ENCODE results near the gene LHFPL6.
A peak's percentile ranks its signal among the peaks of the same experiment; 100 is the strongest.

The LHFPL6 gene

DNA sequence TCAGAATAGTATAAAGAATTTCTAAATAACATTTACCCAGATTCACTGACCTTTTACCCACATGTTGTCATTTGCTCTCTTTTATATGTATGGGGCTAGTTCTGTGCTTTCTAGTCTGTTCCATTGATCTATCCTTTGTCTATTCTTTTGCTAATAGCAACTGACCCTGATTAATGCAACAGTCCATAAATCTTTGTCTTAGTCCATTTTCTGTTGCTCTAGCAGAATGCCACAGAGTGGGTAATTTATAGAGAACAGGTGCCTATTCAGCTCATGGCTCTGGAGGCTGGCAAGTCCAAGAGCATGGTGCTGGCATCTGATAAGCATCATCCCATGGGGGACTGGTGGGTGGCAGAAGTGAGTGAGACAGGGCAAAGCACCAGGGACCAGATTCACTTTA, 52.1 kb downstream of the LHFPL6 start:
- TF ChIP-seq, protein P1, sequence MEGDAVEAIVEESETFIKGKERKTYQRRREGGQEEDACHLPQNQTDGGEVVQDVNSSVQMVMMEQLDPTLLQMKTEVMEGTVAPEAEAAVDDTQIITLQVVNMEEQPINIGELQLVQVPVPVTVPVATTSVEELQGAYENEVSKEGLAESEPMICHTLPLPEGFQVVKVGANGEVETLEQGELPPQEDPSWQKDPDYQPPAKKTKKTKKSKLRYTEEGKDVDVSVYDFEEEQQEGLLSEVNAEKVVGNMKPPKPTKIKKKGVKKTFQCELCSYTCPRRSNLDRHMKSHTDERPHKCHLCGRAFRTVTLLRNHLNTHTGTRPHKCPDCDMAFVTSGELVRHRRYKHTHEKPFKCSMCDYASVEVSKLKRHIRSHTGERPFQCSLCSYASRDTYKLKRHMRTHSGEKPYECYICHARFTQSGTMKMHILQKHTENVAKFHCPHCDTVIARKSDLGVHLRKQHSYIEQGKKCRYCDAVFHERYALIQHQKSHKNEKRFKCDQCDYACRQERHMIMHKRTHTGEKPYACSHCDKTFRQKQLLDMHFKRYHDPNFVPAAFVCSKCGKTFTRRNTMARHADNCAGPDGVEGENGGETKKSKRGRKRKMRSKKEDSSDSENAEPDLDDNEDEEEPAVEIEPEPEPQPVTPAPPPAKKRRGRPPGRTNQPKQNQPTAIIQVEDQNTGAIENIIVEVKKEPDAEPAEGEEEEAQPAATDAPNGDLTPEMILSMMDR (IDR thresholded peaks at IDR 0.05; ENCODE audit: low read depth, low read length, missing control alignments), result no peak
- H3K4me3 ChIP-seq (replicated peaks; ENCODE audit: low read depth, low read length), result no peak overlapping the region
- DNase-seq (ENCODE audit: extremely low read depth, low read depth), result no peak

DNA sequence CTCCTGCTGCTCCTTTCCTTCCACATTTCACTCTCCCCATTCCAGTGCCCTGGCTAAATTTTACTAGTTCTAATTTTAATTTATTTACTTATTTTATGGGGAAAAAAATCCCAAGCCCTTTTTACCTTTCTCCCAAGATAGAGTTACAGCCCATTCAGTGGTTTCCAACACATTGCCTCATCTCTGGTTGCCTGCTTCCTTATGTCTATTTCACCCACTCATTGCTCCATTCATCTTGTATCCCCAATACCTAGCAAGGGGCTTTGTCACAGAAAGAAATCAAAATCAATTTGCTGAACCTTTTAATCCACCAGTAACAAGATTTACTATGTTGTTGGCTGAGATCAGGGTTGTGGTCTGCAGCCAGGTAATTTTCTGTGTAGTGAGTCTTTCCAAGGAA, 55.9 kb downstream of the LHFPL6 start:
- TF ChIP-seq, protein P1 (IDR thresholded peaks at IDR 0.05; ENCODE audit: low read depth, low read length, missing control alignments), result no peak
- DNase-seq (ENCODE audit: extremely low read depth, low read depth), result no peak

DNA sequence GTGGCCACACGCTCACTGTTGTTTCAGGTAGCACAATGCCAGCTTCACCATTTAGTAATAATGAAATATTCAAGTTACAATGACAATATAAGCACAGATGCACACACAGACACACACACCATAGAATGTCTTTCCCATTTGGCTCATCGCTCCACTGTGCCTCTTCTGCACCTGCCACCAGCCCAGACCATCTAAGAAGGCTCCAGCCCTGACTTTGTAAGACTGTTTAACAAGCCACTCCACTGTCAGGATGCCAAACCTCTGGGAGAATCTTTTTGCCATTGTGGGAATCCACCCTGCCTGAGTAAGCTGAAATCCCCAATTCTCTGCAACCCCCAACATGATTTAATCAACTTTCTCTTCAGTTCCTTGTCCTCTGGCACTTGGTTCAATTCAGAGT, 60.6 kb downstream of the LHFPL6 start:
- DNase-seq (ENCODE audit: extremely low read depth, low read depth), result no peak
- H3K4me3 ChIP-seq (replicated peaks; ENCODE audit: low read depth, low read length), result no peak overlapping the region
- TF ChIP-seq, protein P1 (IDR thresholded peaks at IDR 0.05; ENCODE audit: low read depth, low read length, missing control alignments), result no peak

More for the DNA sequence above, 55.9 kb downstream of the LHFPL6 start:
- H3K4me3 ChIP-seq (replicated peaks; ENCODE audit: low read depth, low read length), result no peak overlapping the region

DNA sequence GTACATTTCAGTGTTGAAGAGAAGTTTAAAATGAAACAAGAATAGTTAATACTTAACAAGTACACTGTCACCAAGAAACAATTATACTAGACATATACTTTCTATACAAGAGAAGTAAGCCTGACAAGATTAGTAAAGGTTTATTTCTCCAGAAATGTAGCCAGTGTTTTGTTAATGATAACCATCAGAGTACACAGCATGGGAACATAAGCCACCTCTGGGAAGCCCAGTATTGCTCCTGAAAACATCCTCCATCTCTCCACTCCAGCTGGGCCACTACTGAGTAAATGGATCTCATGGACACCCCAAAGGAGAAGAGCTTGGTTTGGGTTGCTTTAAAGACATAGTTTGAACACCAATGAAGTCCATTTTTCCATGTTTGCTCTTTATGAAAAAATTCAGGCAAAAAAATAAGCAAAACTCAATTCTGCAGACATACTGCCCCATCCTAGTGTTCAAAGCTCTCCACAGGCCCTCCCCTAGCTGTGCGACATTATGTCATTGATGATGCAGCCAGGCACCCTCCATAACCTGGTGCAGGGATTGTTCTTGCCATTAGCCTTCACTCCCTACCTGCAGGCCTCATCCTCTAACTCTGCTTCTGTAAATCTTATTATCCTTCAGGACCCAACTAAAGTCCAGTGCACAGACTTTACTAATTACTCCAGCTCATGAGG, 61.9 kb downstream of the LHFPL6 start:
- TF ChIP-seq, protein P1 (IDR thresholded peaks at IDR 0.05; ENCODE audit: low read depth, low read length, missing control alignments), result no peak
- H3K4me3 ChIP-seq (replicated peaks; ENCODE audit: low read depth, low read length), result no peak overlapping the region
- no peak for DNase-seq (ENCODE audit: extremely low read depth, low read depth)

DNA sequence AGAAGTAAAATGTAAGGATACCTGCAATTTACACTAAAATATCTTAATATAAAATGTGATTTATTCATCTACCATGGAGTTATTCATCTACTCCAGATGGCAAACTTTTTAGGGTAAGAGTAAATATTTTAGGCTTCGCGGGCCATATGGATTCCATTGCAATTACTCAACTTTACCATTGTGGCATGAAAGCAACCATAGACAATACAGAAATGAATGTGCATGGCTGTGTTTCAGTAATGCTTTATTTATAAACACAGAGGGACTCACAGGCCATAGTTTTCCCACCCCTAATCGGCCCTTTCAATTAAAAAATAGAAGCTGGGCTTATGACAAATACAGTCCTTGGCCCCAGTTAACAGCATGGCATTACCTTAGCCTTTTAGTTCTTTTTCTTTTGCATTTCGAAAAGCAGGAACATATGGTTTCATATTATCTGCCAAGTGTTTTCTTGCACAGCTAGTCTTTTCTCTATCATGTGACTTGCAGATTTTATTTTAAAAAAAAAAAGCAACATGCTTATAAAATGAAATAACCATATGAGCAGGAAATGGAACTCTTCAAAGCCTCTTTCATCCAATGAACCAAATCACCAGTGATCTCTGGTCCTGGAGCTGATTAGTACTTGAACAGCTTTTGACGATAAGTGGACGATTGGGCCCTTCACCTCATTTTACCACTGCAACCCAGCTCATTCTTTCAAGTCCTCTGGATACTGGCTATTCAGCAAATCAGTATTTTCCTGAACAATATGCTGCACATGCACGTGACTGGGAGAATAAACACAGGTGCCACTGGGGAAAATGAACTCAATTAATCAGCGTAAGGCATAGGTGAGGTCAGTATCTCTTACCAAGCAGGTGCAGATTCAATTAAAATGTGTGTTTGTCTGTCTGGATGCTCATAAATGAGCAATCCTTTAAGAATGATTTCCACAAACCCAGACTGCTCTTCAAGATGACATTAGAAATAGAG, 63.9 kb downstream of the LHFPL6 start:
- peak; percentile 48 for DNase-seq (ENCODE audit: extremely low read depth, low read depth)
- TF ChIP-seq, protein P1 (IDR thresholded peaks at IDR 0.05; ENCODE audit: low read depth, low read length, missing control alignments), result no peak
- H3K4me3 ChIP-seq (replicated peaks; ENCODE audit: low read depth, low read length), result no peak overlapping the region

GRCh38 chr13:39536906-39537305, 66.1 kb downstream of the LHFPL6 start:
- no peak overlapping the region for H3K4me3 ChIP-seq (replicated peaks; ENCODE audit: low read depth, low read length)
- DNase-seq (ENCODE audit: extremely low read depth, low read depth), result no peak
- TF ChIP-seq, protein P1 (IDR thresholded peaks at IDR 0.05; ENCODE audit: low read depth, low read length, missing control alignments), result no peak

All from HFF-Myc (cell line).